ACHN (cell line): ENCODE data around the gene OSBPL2.

Source experiments
- DNase-seq: peaks from one replicate; pipeline ENCODE4 v3.0.0-alpha.2; 2015
- in situ Hi-C: cut with HindIII; loops from 2 replicates; pipeline ENCODE4 v1.10.0; 2017; ENCODE audit warnings: low sequenced_read_pairs, low pct_ligation_motif_present, low pct_unique_long_range_greater_than_20kb

OSBPL2 gene

DNA sequence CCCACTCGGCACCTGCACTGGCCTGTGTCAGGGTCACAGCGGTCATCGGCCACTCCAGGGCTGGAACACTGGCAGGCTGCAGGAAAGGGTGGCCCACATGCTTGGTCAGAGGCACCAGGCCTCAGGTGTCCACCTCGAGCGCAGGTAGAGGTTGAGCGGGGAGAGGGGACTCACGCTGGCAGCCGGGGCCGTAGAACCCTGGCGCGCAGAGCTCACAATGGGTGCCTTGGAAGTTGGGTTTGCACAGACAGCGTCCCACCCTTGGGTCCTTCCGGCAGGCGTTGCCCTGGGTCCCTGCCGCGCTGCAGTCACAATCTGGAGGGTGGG, 99.9 kb downstream of the OSBPL2 start:
- in situ Hi-C loops, result no loop called here
- no peak for DNase-seq

DNA sequence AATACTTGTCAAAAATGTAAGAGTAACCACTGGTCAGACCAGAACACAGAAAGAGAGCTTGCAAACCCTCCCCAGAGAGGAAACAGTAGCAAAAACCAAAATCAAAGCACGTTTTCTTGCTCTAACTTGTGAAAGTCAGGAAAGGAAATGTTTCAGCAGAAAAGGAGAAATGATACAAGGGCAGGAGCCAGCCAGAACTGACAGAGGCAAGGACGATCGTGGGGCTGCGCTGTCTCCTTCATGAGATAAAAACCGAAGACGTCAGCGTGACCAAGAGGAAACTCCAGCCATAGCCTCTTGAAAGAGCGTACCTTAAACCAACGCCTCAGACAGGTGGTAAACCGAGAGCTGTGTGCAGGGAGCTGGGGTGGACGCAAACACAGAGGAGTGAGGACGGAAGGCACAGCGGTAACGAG, 101.3 kb downstream of the OSBPL2 start:
- DNase-seq, result no peak
- in situ Hi-C loops, result no loop called here

DNA sequence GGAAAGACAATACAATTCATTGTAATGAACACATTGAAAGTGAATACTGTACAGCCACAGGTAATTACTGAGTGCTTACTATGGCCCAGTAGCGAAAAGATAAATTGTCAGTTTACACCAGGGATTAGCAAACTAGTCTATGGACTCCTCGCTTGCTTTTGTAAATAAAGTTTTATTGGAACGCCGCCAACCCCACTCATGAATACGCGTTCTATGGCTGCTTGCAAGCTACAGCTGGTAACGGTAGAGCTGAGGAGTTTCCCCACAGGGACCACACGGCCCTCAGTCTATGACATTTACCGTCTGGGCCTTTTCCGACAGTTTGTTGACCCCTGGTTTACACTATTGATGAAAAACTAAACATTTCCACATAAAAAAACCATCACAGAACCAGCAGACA, 104.6 kb downstream of the OSBPL2 start:
- in situ Hi-C loops, result no loop called here
- DNase-seq, result no peak

DNA sequence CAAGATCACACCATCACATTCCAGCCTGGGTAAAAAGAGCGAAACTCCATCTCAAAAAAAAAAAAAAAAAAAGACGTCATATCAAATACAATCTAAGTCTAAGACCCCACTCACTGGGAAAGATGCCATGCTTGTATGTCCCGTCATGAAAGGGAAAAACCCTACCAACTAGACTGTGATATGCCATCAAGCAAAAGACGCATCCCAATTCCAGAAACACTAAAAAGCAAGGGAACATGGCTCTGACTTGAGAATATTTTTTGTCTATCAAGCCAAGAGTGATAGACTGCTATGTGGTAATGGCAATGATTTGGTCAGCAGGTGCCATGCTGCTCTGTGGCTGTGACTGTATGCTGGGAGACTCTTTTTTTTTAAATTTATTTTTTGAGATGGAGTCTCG, 105.8 kb downstream of the OSBPL2 start:
- in situ Hi-C loops, result no loop called here
- DNase-seq, result no peak

DNA sequence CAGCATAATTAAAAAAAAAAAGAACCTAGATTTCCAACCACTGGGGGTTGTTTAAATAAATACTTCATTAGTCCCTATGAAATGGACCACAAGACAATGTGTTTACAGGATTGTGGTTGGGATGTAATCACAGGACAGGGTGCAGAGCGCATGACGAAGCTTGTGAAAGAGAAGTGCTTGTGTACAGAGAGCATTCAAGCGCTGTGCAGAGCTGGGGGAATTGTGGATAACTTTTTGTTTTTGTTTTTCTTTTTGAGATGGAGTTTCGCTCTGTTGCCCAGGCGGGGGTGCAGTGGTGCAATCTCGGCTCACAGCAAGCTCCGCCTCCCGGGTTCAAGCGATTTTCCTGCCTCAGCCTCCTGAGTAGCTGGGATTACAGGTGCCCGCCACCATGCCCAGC, 106.5 kb downstream of the OSBPL2 start:
- in situ Hi-C loops, result no loop called here
- DNase-seq, result no peak
